ENCODE measurements around the gene NAA40.
"Not testable (repeated sequence)": the region's sequence is repeated elsewhere in the genome, so short reads cannot be mapped to it uniquely, and the experiment has no call there.

Gene NAA40

GRCh38 chr11:63961608-63962412 is 23.0 kb downstream of the NAA40 start:
- H3F3A ChIP-seq (ENCODE audit: low read depth): no peaks in the 10 kb centered on the region
- H3K4me1 ChIP-seq (ENCODE audit: insufficient read depth, low read length, poor library complexity, severe bottlenecking): peaks cover 31% of the 10 kb centered on the region
- H3K9me3 ChIP-seq (ENCODE audit: insufficient read depth, low read depth, low read length): no peaks in the 10 kb centered on the region
- peak overlapping the region; percentile 33 for H3K9ac ChIP-seq (ENCODE audit: low read depth, low read length, poor library complexity, severe bottlenecking)
- H3K27me3 ChIP-seq (ENCODE audit: insufficient read depth, low read length, poor library complexity, severe bottlenecking): no peaks in the 10 kb centered on the region
- no peaks in the 10 kb centered on the region for H3K79me2 ChIP-seq (ENCODE audit: insufficient read depth, low read length)
- H4K20me1 ChIP-seq (ENCODE audit: insufficient read depth, low read length, poor library complexity, severe bottlenecking): no peaks in the 10 kb centered on the region
- H3K4me3 ChIP-seq (ENCODE audit: low read length, poor library complexity, severe bottlenecking): peak overlapping the region; percentile 38
- H3K36me3 ChIP-seq (ENCODE audit: insufficient read depth, low read length): no peaks in the 10 kb centered on the region
- no peak overlapping the region for H2AFZ ChIP-seq (ENCODE audit: low read length)
- TF ChIP-seq CTCF (conservative IDR thresholded peaks at IDR 0.05; ENCODE audit: low read length) (no peak), EZH2phosphoT487 (IDR thresholded peaks at IDR 0.05; ENCODE audit: borderline replicate concordance) (no peak)
- peak overlapping the region; percentile 61 for H3K4me2 ChIP-seq (ENCODE audit: low read depth, low read length, poor library complexity, severe bottlenecking)
- H3K9me2 ChIP-seq (replicated peaks; ENCODE audit: low read depth, low read length): no peaks in the 10 kb centered on the region

GRCh38 chr11:63963895-63964294 is 25.1 kb downstream of the NAA40 start:
- not testable (repeated sequence) for H3K9me3 ChIP-seq (ENCODE audit: insufficient read depth, low read depth, low read length); H3K79me2 ChIP-seq (ENCODE audit: insufficient read depth, low read length); H3K9me2 ChIP-seq (replicated peaks; ENCODE audit: low read depth, low read length); H3K36me3 ChIP-seq (ENCODE audit: insufficient read depth, low read length); H2AFZ ChIP-seq (ENCODE audit: low read length); H4K20me1 ChIP-seq (ENCODE audit: insufficient read depth, low read length, poor library complexity, severe bottlenecking); H3K4me2 ChIP-seq (ENCODE audit: low read depth, low read length, poor library complexity, severe bottlenecking); H3K4me3 ChIP-seq (ENCODE audit: low read length, poor library complexity, severe bottlenecking); H3K9ac ChIP-seq (ENCODE audit: low read depth, low read length, poor library complexity, severe bottlenecking); H3F3A ChIP-seq (ENCODE audit: low read depth); H3K27me3 ChIP-seq (ENCODE audit: insufficient read depth, low read length, poor library complexity, severe bottlenecking)
- peaks cover 25% of the 10 kb centered on the region for H3K4me1 ChIP-seq (ENCODE audit: insufficient read depth, low read length, poor library complexity, severe bottlenecking)

GRCh38 chr11:63966444-63966843 is 27.6 kb downstream of the NAA40 start:
- no peaks in the 10 kb centered on the region for H3K79me2 ChIP-seq (ENCODE audit: insufficient read depth, low read length)
- TF ChIP-seq EZH2phosphoT487 (IDR thresholded peaks at IDR 0.05; ENCODE audit: borderline replicate concordance) (no peak), CTCF (conservative IDR thresholded peaks at IDR 0.05; ENCODE audit: low read length) (no peak)

GRCh38 chr11:63969461-63969860 is 30.7 kb downstream of the NAA40 start:
- Histone ChIP-seq H3K36me3 (ENCODE audit: insufficient read depth, low read length) (no peaks in the 10 kb centered on the region), H2AFZ (ENCODE audit: low read length) (no peak overlapping the region), H3K4me3 (ENCODE audit: low read length, poor library complexity, severe bottlenecking) (no peak overlapping the region), H3K4me1 (ENCODE audit: insufficient read depth, low read length, poor library complexity, severe bottlenecking) (no peaks in the 10 kb centered on the region), H3K79me2 (ENCODE audit: insufficient read depth, low read length) (peaks cover under 1% of the 10 kb centered on the region; the same call in 1 of the 2 replicates), H3K27me3 (ENCODE audit: insufficient read depth, low read length, poor library complexity, severe bottlenecking) (no peaks in the 10 kb centered on the region), H3K9me3 (ENCODE audit: insufficient read depth, low read depth, low read length) (no peaks in the 10 kb centered on the region), H3F3A (ENCODE audit: low read depth) (no peaks in the 10 kb centered on the region), H3K9me2 (replicated peaks; ENCODE audit: low read depth, low read length) (no peaks in the 10 kb centered on the region), H3K9ac (ENCODE audit: low read depth, low read length, poor library complexity, severe bottlenecking) (no peak overlapping the region), H4K20me1 (ENCODE audit: insufficient read depth, low read length, poor library complexity, severe bottlenecking) (no peaks in the 10 kb centered on the region), H3K4me2 (ENCODE audit: low read depth, low read length, poor library complexity, severe bottlenecking) (no peak overlapping the region)
- no peak for TF ChIP-seq CTCF (conservative IDR thresholded peaks at IDR 0.05; ENCODE audit: low read length)
- TF ChIP-seq EZH2phosphoT487 (IDR thresholded peaks at IDR 0.05; ENCODE audit: borderline replicate concordance): no peak

More at GRCh38 chr11:63966444-63966843, 27.6 kb downstream of the NAA40 start:
- Histone ChIP-seq H3K9me2 (replicated peaks; ENCODE audit: low read depth, low read length) (no peaks in the 10 kb centered on the region), H3K9ac (ENCODE audit: low read depth, low read length, poor library complexity, severe bottlenecking) (no peak overlapping the region), H3K4me3 (ENCODE audit: low read length, poor library complexity, severe bottlenecking) (no peak overlapping the region), H2AFZ (ENCODE audit: low read length) (no peak overlapping the region), H4K20me1 (ENCODE audit: insufficient read depth, low read length, poor library complexity, severe bottlenecking) (no peaks in the 10 kb centered on the region), H3K4me2 (ENCODE audit: low read depth, low read length, poor library complexity, severe bottlenecking) (no peak overlapping the region), H3K36me3 (ENCODE audit: insufficient read depth, low read length) (no peaks in the 10 kb centered on the region), H3K27me3 (ENCODE audit: insufficient read depth, low read length, poor library complexity, severe bottlenecking) (no peaks in the 10 kb centered on the region), H3K9me3 (ENCODE audit: insufficient read depth, low read depth, low read length) (no peaks in the 10 kb centered on the region), H3K4me1 (ENCODE audit: insufficient read depth, low read length, poor library complexity, severe bottlenecking) (peaks cover 9% of the 10 kb centered on the region), H3F3A (ENCODE audit: low read depth) (no peaks in the 10 kb centered on the region)
